KMS-11 (cell line): Measurements from ENCODE around the gene MRPL4.
A peak's percentile ranks its signal among the peaks of the same experiment; 100 is the strongest.

Source experiments
- H2AFZ ChIP-seq: fragments of 200-600 bp; sonication (generic); 2 replicates; pipeline ENCODE4 v1.6.1; 2016; ENCODE audit warnings: antibody characterized with exemption, mixed run types, low read depth
- H3K27ac ChIP-seq: fragments of 200-600 bp; sonication (generic); 2 replicates; pipeline ENCODE4 v1.6.1; 2016; ENCODE audit warnings: mild to moderate bottlenecking, mixed run types
- H3K27me3 ChIP-seq: fragments of 200-600 bp; sonication (generic); 2 replicates; pipeline ENCODE4 v1.6.1; 2017; ENCODE audit warnings: mild to moderate bottlenecking, low read depth, mixed run types, moderate library complexity; ENCODE audit not compliant: insufficient read depth
- H3K36me3 ChIP-seq: fragments of 200-600 bp; sonication (generic); 2 replicates; pipeline ENCODE4 v1.6.1; 2017; ENCODE audit warnings: mild to moderate bottlenecking, mixed run types; ENCODE audit not compliant: insufficient read depth
- H3K4me1 ChIP-seq: fragments of 200-600 bp; sonication (generic); 2 replicates; pipeline ENCODE4 v1.6.1; 2016; ENCODE audit warnings: mild to moderate bottlenecking, low read depth, mixed run types; ENCODE audit not compliant: poor library complexity, severe bottlenecking
- H3K4me2 ChIP-seq: fragments of 200-600 bp; sonication (generic); 2 replicates; pipeline ENCODE4 v1.7.0; 2016; ENCODE audit warnings: mild to moderate bottlenecking, mixed run types
- H3K4me3 ChIP-seq: fragments of 200-600 bp; sonication (generic); IDR thresholded peaks from 2 replicates; pipeline ENCODE4 v1.6.1; 2017; ENCODE audit warnings: low read depth, low read length, mixed read lengths; ENCODE audit not compliant: insufficient read depth
- H3K79me2 ChIP-seq: fragments of 200-600 bp; sonication (generic); 2 replicates; pipeline ENCODE4 v1.6.1; 2016; ENCODE audit warnings: low read depth, mixed run types; ENCODE audit not compliant: insufficient read depth
- H3K9ac ChIP-seq: fragments of 200-600 bp; sonication (generic); 2 replicates; pipeline ENCODE4 v1.6.1; 2016; ENCODE audit warnings: mild to moderate bottlenecking, mixed run types
- H4K20me1 ChIP-seq: fragments of 200-600 bp; sonication (generic); 2 replicates; pipeline ENCODE4 v1.6.1; 2016; ENCODE audit warnings: mild to moderate bottlenecking, mixed run types; ENCODE audit not compliant: insufficient read depth
- TF ChIP-seq, protein P1 (sequence below): fragments of 200-600 bp; sonication (generic); conservative IDR thresholded peaks from 2 replicates; pipeline ENCODE4 v1.6.1; 2017; ENCODE audit warnings: low read depth, mild to moderate bottlenecking, antibody characterized with exemption, low read length, moderate library complexity, mixed read lengths

Gene MRPL4

DNA sequence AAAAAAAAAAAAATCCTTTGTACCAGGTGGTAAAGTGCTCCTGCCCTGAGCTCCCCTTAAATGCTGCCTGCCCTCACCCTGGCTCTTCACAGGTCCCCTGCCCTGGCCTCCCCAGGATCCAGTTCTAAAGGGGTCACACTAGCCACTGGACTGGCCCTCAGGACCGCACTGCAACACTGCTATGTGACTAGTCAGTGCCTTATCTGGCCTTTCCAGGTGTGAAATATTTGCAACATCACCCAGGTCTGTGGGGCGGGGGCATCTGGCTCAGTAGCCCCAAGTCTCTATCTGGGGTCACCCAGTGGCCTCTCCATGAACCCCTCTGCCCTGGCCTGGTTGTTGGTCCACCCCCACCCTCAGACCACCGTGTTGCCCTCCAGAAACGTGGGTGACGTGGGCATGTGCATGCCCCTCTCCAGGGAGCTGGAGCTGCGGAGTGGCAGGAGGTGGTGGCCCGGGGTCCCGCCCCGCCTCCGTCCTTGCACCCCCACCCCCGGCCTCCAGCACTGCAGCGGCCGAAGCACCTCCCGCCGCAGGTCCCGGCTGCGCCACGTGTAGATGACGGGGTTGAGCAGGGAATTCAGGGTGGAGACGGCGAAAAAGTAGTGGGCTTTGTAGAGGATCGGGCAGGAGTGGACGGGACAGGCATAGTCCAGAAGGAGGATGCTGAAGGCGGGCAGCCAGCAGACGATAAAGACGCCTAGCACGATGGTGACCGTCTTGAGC lies 28.4 kb upstream of the MRPL4 start:
- H4K20me1 ChIP-seq = no peaks in the 10 kb centered on the region
- H3K4me3 ChIP-seq = no peak overlapping the region
- H3K4me2 ChIP-seq = peak overlapping the region; percentile 98; the same call in 1 of the 2 replicates
- H3K27ac ChIP-seq = peak overlapping the region; percentile 97
- peaks cover 81% of the 10 kb centered on the region for H3K4me1 ChIP-seq
- no peak overlapping the region for H2AFZ ChIP-seq
- TF ChIP-seq, protein P1, sequence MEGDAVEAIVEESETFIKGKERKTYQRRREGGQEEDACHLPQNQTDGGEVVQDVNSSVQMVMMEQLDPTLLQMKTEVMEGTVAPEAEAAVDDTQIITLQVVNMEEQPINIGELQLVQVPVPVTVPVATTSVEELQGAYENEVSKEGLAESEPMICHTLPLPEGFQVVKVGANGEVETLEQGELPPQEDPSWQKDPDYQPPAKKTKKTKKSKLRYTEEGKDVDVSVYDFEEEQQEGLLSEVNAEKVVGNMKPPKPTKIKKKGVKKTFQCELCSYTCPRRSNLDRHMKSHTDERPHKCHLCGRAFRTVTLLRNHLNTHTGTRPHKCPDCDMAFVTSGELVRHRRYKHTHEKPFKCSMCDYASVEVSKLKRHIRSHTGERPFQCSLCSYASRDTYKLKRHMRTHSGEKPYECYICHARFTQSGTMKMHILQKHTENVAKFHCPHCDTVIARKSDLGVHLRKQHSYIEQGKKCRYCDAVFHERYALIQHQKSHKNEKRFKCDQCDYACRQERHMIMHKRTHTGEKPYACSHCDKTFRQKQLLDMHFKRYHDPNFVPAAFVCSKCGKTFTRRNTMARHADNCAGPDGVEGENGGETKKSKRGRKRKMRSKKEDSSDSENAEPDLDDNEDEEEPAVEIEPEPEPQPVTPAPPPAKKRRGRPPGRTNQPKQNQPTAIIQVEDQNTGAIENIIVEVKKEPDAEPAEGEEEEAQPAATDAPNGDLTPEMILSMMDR = no peak
- no peaks in the 10 kb centered on the region for H3K36me3 ChIP-seq
- H3K79me2 ChIP-seq = peaks cover 36% of the 10 kb centered on the region; the same call in 1 of the 2 replicates
- no peak overlapping the region for H3K9ac ChIP-seq
- no peaks in the 10 kb centered on the region for H3K27me3 ChIP-seq

DNA sequence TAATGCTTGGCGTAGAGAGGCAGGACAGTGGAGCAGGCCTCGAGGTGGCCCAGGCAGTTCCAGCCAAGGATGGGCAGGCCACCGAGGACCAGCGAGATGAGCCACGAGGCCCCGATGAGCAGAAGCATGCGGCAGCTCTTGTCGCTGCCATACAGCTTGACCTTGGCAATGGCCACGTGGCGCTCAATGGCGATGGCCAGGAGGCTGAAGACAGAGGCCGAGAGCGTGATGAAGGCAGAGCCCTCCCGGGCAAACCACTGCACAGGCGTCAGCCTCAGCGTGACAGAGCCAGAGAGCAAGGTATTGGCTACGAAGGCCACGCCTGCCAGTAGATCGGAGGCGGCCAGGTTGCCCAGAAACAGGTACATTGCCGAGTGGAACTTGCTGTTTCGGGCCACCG lies 27.7 kb upstream of the MRPL4 start:
- Histone ChIP-seq H3K36me3 (no peaks in the 10 kb centered on the region), H3K9ac (no peak overlapping the region), H3K79me2 (peaks cover 42% of the 10 kb centered on the region)

DNA sequence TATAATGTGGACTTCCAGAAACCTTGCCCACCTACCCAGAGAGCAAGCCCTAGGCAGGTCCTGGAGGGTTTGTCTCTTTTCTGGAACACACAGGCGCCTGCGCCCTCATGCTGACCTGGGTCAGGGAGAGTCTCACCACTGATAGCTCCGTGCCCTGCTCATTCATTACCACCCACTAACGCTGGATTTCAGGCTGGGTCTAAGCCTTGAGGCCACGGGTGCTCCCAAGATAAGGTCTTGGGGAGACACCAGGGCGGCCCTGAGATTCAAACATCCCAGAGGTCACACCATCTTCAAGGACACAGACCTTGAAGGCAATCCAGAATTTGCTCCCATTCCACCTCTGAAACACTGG lies 26.0 kb upstream of the MRPL4 start:
- TF ChIP-seq, protein P1 = no peak

More for the DNA sequence above, 27.7 kb upstream of the MRPL4 start:
- H4K20me1 ChIP-seq = no peaks in the 10 kb centered on the region
- H2AFZ ChIP-seq = no peak overlapping the region
- peaks cover 81% of the 10 kb centered on the region for H3K4me1 ChIP-seq
- TF ChIP-seq, protein P1 = no peak
- H3K27ac ChIP-seq = peak overlapping the region; percentile 97; the same call in 1 of the 2 replicates
- H3K4me2 ChIP-seq = no peak overlapping the region
- no peaks in the 10 kb centered on the region for H3K27me3 ChIP-seq
- H3K4me3 ChIP-seq = no peak overlapping the region

DNA sequence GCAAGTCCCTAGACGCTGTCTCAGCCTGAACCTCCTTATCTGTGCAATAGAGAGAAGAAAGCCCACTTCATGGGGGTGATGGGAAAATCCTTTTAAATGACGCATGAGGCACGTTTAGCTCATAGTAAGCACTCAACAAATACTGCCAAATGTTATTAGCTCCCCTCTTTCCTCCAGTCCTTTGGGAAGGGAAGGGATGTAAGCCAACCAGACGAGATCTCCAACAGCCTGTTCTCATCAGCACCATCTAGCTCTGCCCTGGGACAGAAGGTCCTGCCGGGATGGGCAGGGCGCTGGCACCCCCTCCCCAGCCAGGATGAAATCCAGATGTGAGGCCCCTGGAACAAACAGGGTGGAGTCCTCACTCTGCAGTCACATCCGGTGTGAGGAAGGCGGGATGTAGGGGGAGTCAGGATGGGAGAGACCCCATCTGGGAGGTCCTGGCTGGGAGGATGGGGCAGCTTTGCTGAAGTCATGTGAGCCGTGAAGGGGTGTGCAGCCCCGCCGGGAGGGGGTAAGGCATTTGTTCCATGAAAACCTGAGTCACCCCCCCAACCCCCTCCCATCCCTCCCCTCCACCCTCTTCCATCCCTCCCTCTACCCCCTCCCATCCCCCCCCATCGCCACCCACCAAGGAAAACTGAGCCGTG lies 25.5 kb upstream of the MRPL4 start:
- Histone ChIP-seq H3K79me2 (peaks cover 38% of the 10 kb centered on the region), H3K36me3 (no peaks in the 10 kb centered on the region), H3K4me3 (no peak overlapping the region), H3K4me2 (no peak overlapping the region), H3K9ac (no peak overlapping the region), H3K4me1 (peaks cover 72% of the 10 kb centered on the region), H3K27ac (no peak overlapping the region), H3K27me3 (no peaks in the 10 kb centered on the region), H4K20me1 (no peaks in the 10 kb centered on the region), H2AFZ (no peak overlapping the region)
- TF ChIP-seq, protein P1 = no peak

More for the DNA sequence above, 26.0 kb upstream of the MRPL4 start:
- H3K4me2 ChIP-seq = no peak overlapping the region
- H3K36me3 ChIP-seq = no peaks in the 10 kb centered on the region
- no peak overlapping the region for H3K4me3 ChIP-seq
- H3K4me1 ChIP-seq = peaks cover 75% of the 10 kb centered on the region
- no peaks in the 10 kb centered on the region for H3K27me3 ChIP-seq
- no peak overlapping the region; the same call in 1 of the 2 replicates for H3K27ac ChIP-seq
- no peak overlapping the region for H2AFZ ChIP-seq
- H3K79me2 ChIP-seq = peaks cover 40% of the 10 kb centered on the region
- no peaks in the 10 kb centered on the region for H4K20me1 ChIP-seq
- H3K9ac ChIP-seq = no peak overlapping the region
